IPS-11a (cell line): Measurements from ENCODE around the gene UPF3A.
"Not testable (repeated sequence)": the region's sequence is repeated elsewhere in the genome, so short reads cannot be mapped to it uniquely, and the experiment has no call there.

ENCODE experiments used
- H3K4me3 ChIP-seq: one replicate; pipeline ENCODE4 v1.5.1; 2013; ENCODE audit warnings: low read depth, low read length, control low read depth

UPF3A gene

DNA sequence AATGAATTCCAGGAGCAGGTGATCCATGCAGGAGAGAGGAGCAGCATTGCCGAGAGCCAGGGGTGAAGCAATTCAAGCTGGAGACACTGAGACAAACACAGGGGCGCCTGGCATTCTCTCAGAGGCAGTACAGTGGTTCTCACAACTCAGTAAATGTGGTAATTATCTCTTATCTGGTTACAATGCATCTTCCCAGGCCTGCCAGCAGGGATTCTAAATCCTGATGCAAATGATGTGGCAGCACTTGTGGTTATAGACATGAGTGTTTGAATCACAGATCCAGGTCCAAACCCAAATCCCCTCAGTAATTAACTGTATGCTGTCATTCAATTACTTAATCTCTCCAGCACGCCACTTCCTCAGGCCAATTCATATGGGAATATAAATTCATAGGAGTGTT, 52.5 kb downstream of the UPF3A start:
- H3K4me3 ChIP-seq: not testable (repeated sequence)

DNA sequence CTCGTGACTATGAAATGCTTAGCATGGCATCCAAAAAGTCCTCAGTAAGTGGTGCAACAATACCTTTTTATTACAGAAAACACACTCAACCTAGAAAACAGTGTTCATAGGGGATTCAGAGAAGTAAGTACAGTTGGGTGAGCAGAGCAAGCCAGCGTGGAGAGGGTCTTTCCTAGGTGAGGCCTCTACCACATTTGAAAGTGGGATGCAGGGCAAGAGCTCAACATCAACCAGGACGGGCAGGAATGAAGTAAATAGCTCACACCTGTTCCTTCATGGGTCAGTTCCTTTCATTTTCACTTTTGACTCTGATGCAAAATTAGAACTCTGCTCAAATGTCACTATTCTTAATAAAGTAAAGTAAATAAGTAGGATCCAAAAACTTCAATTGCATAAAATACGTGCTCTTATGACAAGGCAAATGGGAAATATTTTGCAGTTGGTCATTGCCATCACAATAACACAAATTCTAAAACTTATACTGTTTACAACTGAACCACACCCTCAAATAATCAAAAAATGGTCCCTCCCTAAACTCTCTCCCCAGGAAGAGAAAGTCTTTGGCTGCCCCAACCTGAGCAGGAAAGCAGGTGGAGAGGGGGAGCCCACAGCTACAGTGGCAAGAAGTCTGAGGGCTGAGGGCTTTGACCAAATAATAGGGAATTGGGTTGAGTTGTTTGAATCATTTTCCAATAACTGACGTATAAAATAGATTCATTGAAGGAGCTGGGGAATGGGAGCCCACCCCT, 53.1 kb downstream of the UPF3A start:
- no peak overlapping the region for H3K4me3 ChIP-seq

DNA sequence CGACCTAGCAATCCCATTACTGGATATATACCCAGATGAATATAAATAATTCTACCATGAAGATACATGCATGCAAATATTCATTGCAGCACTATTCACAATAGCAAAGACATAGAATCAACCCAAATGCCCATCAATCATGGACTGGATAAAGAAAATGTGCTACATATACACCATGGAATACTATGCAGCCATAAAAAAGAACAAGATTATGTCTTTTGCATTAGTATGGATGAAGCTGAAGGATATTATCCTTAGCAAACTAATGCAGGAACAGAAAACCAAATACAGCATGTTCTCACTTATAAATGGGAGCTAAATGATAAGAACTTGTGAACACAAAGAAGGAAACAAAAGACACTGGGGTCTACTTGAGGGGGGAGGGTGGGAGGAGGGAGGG, 55.1 kb downstream of the UPF3A start:
- H3K4me3 ChIP-seq: not testable (repeated sequence)

DNA sequence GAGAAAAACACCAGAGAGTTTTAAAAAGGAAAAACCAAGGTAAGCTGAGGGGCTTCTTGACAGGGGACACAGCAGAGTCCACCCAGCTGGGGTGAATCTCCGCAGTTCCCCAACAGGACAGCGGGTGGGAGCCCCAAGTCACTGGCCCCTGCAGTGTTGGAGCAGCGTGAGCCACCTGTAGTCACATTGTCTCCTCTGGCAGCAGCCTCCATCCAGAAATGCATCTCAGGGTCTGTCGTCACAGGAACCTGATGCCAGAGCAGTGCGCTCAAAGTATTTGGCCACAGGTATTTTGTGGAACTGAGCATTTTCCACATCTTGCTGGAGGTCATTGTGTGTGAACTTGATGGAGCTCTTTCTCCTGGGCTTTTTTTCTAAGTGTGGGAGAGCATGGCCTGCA, 57.6 kb downstream of the UPF3A start:
- H3K4me3 ChIP-seq: no peak overlapping the region

DNA sequence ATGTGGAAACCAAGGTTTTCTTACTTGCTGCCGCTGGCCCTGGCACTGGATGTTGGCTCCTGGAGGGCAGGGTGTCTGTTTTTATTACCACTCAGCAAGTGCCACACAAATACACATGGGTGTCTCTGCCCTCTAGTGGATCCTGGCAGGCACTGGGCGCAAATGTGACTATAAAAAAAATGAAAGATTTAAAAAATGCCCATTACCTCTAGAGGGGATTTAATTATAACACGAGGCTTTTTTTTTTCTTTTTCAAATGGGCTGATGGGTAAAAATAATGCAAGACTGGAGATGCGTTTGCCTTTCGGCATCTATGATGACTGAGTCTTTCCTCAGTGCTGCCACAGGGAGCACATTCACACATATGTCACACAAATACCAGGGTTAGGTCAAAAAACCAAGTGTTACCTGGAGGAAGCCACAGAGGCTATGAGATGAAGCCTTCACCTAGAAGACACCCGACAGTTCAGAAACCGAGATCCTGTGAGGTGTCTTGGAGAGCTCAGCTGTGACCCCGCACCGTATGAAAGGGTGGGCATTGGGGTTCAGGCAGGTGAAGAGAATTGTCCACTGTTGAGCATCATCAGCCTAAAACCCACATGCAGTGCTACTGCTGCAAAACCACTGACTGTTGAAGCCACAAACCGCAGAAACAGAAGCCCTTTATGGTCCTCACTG, 58.6 kb downstream of the UPF3A start:
- no peak overlapping the region for H3K4me3 ChIP-seq

DNA sequence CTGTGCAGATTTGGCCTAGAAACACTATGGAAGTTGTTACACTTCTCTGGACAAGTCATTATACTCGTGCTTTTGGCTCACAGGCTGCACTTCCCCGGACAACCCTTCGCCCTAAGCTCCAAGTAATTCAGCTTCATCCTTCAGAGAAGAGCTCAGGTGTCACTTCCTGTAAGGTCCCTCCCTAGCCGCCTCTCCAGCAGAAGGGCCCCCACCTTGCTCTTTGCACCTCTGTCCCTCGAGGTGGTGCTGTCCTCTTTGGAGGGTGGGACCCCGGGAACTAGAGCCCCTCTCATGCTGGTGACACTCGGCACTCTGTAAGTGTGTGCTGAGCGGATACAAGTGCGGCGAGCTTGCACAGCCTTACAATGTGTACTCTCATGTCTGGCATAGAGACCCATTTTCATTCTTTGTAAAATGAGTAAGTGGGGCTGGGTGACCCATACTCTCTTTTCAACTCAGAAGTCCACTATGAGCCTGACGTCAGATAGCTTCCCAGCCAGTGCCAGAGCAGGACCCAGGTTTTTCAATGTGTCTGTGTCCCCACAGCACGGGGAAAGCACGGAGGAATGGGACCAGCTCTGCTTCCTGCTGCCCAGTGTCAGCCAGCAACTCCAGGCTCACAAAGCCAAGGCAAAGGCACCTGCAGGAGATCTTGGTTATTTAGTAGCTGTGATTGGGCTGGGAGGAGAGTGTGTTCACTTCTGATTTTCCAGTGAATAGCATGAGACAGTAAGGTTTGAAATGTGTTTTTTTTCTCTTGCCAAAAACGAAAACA, 59.8 kb downstream of the UPF3A start:
- H3K4me3 ChIP-seq: no peak overlapping the region

DNA sequence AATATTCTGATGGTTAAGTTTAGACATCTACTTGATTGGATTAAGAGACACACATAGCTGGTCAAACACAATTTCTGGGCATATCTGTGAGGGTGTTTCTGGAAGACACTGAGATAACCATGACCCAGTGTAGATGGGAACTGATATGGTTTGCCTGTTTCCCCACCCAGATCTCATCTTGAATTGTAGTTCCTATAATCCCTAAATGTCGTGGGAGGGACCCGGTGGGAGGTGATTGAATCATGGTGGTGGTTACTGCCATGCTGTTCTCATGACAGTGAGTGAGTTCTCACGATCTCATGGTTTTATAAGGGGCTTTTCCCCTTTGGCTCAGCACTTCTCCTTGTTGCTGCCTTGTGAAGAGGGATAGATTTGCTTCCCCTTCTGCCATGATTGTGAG, 65.9 kb downstream of the UPF3A start:
- not testable (repeated sequence) for H3K4me3 ChIP-seq

DNA sequence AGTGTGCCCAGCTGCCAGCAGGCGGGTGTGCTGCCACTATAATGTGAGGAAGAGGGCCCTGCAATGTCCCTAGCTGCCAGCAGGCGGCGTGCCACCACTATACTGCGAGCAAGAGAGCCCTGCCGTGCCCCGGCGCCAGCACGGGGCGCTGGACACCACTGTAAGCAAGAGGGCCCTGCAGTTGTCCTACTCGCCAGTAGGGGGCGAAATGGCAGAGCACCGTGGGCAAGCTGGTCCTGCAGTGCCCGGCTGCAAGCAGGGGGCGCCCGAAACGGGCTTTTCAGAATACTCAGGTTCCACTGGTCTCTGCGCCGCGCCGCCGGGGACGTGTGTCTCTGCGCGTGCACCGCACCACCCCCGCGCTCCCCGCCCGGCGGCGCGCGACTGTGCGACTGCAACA, 71.4 kb downstream of the UPF3A start:
- H3K4me3 ChIP-seq: not testable (repeated sequence)

DNA sequence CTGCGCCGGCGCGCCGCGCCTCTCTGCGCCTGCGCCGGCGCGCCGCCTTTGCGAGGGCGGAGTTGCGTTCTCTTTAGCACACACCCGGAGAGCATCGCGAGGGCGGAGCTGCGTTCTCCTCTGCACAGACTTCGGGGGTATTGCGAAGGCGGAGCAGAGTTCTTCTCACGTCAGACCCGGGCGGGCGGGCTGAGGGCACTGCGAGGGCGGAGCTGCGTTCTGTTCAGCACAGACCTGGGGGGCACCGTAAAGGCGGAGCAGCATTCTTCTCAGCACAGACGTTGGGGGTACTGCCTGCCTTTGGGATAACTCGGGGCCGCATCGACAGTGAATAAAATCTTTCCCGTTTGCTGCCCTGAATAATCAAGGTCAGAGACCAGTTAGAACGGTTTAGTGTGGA, 72.0 kb downstream of the UPF3A start:
- not testable (repeated sequence) for H3K4me3 ChIP-seq
